Testis (tissue), 2 donors: ENCODE measurements around the gene PRAC1.

Experiments
- POLR2A ChIP-seq: fragments of 450-650 bp; IDR thresholded peaks from one replicate; pipeline ENCODE4 v1.6.1; 2017; ENCODE audit warnings: antibody characterized with exemption, mild to moderate bottlenecking, moderate library complexity
- TF ChIP-seq, protein P1 (sequence below), 3 experiments: fragments of 450-650 bp in 2 of 3; fragments of 200-600 bp in 1 of 3; sonication (generic) in 1 of 3; IDR thresholded peaks; one replicate each; pipeline ENCODE4 v1.5.1; 2016 to 2019; ENCODE audit warnings: antibody characterized with exemption in 3 of 3, mild to moderate bottlenecking in 2 of 3, moderate library complexity in 1 of 3

DNA sequence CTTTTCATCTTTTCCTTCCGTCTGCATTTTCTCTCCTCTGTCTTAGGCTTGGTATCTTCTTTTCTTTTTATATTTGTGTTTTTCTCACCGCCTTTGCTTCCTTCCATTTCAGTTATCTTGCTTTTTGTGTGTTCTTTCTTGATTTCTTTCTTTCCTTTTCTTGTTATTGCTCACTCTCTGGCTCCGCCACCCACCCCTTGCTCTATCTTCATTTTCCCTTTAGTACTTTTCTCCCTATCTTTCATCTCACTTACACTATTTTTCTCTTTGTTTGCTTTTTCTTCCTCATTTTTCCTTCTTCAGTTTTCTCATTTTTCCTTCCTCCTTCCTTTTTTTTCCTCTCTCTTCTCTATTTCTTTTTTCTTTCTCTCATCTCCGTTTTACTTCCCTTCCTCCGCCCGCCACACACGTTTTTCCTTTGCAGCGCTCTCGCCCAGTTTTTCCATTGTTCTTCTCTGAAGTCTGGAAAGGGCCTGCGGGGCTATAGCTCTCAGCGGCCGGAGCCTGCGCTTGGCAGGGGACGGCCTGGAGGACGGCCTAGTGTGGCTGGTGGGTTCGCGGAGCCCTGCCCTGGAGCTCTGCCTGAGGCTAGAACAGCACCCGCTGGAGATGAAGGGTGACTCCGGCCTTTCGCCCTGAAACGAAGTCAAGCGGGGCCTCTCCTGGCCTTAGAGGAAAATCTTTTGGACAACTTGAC lies 11.5 kb upstream of the PRAC1 start:
- TF ChIP-seq, protein P1, sequence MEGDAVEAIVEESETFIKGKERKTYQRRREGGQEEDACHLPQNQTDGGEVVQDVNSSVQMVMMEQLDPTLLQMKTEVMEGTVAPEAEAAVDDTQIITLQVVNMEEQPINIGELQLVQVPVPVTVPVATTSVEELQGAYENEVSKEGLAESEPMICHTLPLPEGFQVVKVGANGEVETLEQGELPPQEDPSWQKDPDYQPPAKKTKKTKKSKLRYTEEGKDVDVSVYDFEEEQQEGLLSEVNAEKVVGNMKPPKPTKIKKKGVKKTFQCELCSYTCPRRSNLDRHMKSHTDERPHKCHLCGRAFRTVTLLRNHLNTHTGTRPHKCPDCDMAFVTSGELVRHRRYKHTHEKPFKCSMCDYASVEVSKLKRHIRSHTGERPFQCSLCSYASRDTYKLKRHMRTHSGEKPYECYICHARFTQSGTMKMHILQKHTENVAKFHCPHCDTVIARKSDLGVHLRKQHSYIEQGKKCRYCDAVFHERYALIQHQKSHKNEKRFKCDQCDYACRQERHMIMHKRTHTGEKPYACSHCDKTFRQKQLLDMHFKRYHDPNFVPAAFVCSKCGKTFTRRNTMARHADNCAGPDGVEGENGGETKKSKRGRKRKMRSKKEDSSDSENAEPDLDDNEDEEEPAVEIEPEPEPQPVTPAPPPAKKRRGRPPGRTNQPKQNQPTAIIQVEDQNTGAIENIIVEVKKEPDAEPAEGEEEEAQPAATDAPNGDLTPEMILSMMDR (IDR thresholded peaks at IDR 0.05), result no peak
- TF ChIP-seq POLR2A, result no peak
